ENCODE data around the gene DRICH1. TPM values are rescaled to one million over a fixed set of nuclear protein-coding genes. Genes with fewer than 3 reads are reported as not detected.
"Not testable (repeated sequence)": the region's sequence is repeated elsewhere in the genome, so short reads cannot be mapped to it uniquely, and the experiment has no call there.

The DRICH1 gene
- total RNA-seq, 2 experiments from 2014 or later, result 0.38 to 0.49 TPM

- Histone ChIP-seq H3K9me3 (ENCODE audit: low read length) (no peaks in the 10 kb centered on the region), H3K36me3 (ENCODE audit: insufficient read depth, low read length) (no peaks in the 10 kb centered on the region; the same call in 1 of the 2 replicates), H2AFZ (ENCODE audit: low read length) (no peak overlapping the region), H3K27ac (ENCODE audit: low read depth, low read length, poor library complexity, severe bottlenecking) (no peak overlapping the region), H4K20me1 (ENCODE audit: insufficient read depth, low read length) (no peaks in the 10 kb centered on the region), H3K9me2 (ENCODE audit: insufficient read depth, low read length) (no peaks in the 10 kb centered on the region), H3K4me2 (ENCODE audit: low read length) (no peak overlapping the region), H3K4me1 (ENCODE audit: insufficient read depth, low read length, poor library complexity, severe bottlenecking) (no peaks in the 10 kb centered on the region), H3K4me3 (ENCODE audit: low read depth, low read length, poor library complexity, severe bottlenecking) (no peak overlapping the region), H3K79me2 (ENCODE audit: insufficient read depth, low read depth, low read length) (no peaks in the 10 kb centered on the region)
- intact Hi-C loops (cut with micrococcal nuclease; ENCODE audit: unreplicated experiment), result no loop called here
- no peak for TF ChIP-seq CTCF (conservative IDR thresholded peaks at IDR 0.05; ENCODE audit: low read length)
- CTCF ChIA-PET (ENCODE audit: unreplicated experiment), result no interaction called here
- DNase-seq (ENCODE audit: low spot score), result no peak
- POLR2A ChIA-PET, result no interaction called here
- BruUV-seq (replicated peaks), result no TSS peak
Observed at GRCh38 chr22:23651676-23652075, 19.6 kb upstream of the DRICH1 start.

GRCh38 chr22:23649071-23649501 is 17.0 kb upstream of the DRICH1 start:
- Histone ChIP-seq H3K4me1 (ENCODE audit: insufficient read depth, low read length, poor library complexity, severe bottlenecking) (no peaks in the 10 kb centered on the region), H3K4me3 (ENCODE audit: low read depth, low read length, poor library complexity, severe bottlenecking) (no peak overlapping the region), H3K9me3 (ENCODE audit: low read length) (no peaks in the 10 kb centered on the region), H2AFZ (ENCODE audit: low read length) (no peak overlapping the region), H3K79me2 (ENCODE audit: insufficient read depth, low read depth, low read length) (no peaks in the 10 kb centered on the region), H3K27ac (ENCODE audit: low read depth, low read length, poor library complexity, severe bottlenecking) (no peak overlapping the region), H4K20me1 (ENCODE audit: insufficient read depth, low read length) (no peaks in the 10 kb centered on the region), H3K4me2 (ENCODE audit: low read length) (no peak overlapping the region), H3K36me3 (ENCODE audit: insufficient read depth, low read length) (no peaks in the 10 kb centered on the region; the same call in 1 of the 2 replicates), H3K9me2 (ENCODE audit: insufficient read depth, low read length) (no peaks in the 10 kb centered on the region)
- POLR2A ChIA-PET, result interaction anchor here (0.6 to 0.7 kb wide), 2 partner anchors 105 to 1723 kb away, joined by 3 read pairs; partner anchors contain the start of gene VPREB3
- TF ChIP-seq CTCF (conservative IDR thresholded peaks at IDR 0.05; ENCODE audit: low read length) (no peak), EZH2phosphoT487 (IDR thresholded peaks at IDR 0.05; ENCODE audit: borderline replicate concordance, low read depth, low read length) (no peak)
- intact Hi-C loops (cut with micrococcal nuclease; ENCODE audit: unreplicated experiment), result no loop called here
- DNase-seq (ENCODE audit: low spot score), result no peak
- no TSS peak for BruUV-seq (replicated peaks)
- CTCF ChIA-PET (ENCODE audit: unreplicated experiment), result no interaction called here

- H3K9me2 ChIP-seq (ENCODE audit: insufficient read depth, low read length); H2AFZ ChIP-seq (ENCODE audit: low read length); intact Hi-C loops (cut with micrococcal nuclease; ENCODE audit: unreplicated experiment); H3K4me3 ChIP-seq (ENCODE audit: low read depth, low read length, poor library complexity, severe bottlenecking); H3K79me2 ChIP-seq (ENCODE audit: insufficient read depth, low read depth, low read length); H3K9me3 ChIP-seq (ENCODE audit: low read length); H3K4me1 ChIP-seq (ENCODE audit: insufficient read depth, low read length, poor library complexity, severe bottlenecking); CTCF ChIA-PET (ENCODE audit: unreplicated experiment); H3K36me3 ChIP-seq (ENCODE audit: insufficient read depth, low read length); BruUV-seq (replicated peaks); H3K27ac ChIP-seq (ENCODE audit: low read depth, low read length, poor library complexity, severe bottlenecking); H4K20me1 ChIP-seq (ENCODE audit: insufficient read depth, low read length); POLR2A ChIA-PET; DNase-seq (ENCODE audit: low spot score); H3K4me2 ChIP-seq (ENCODE audit: low read length): not testable (repeated sequence)
Observed at GRCh38 chr22:23646526-23646925, 14.4 kb upstream of the DRICH1 start.

GRCh38 chr22:23640206-23640605 is 8.1 kb upstream of the DRICH1 start:
- H3K27ac ChIP-seq (ENCODE audit: low read depth, low read length, poor library complexity, severe bottlenecking); CTCF ChIA-PET (ENCODE audit: unreplicated experiment); H3K79me2 ChIP-seq (ENCODE audit: insufficient read depth, low read depth, low read length); intact Hi-C loops (cut with micrococcal nuclease; ENCODE audit: unreplicated experiment); POLR2A ChIA-PET; H2AFZ ChIP-seq (ENCODE audit: low read length); BruUV-seq (replicated peaks); H3K4me3 ChIP-seq (ENCODE audit: low read depth, low read length, poor library complexity, severe bottlenecking); H3K9me2 ChIP-seq (ENCODE audit: insufficient read depth, low read length); H3K36me3 ChIP-seq (ENCODE audit: insufficient read depth, low read length); H3K9me3 ChIP-seq (ENCODE audit: low read length); H3K4me1 ChIP-seq (ENCODE audit: insufficient read depth, low read length, poor library complexity, severe bottlenecking); DNase-seq (ENCODE audit: low spot score); H3K4me2 ChIP-seq (ENCODE audit: low read length); H4K20me1 ChIP-seq (ENCODE audit: insufficient read depth, low read length): not testable (repeated sequence)

Measured in OCI-LY7 (cell line).